H9 (cell line): ENCODE measurements around the gene PAK1IP1. TPM values are rescaled to one million over a fixed set of nuclear protein-coding genes. Genes with fewer than 3 reads are reported as not detected.

Experiments used
- DNase-seq: peaks from one replicate; pipeline ENCODE4 v3.0.0-alpha.2; 2017
- H2AFZ ChIP-seq: one replicate; pipeline ENCODE4 v1.6.1; 2013; ENCODE audit warnings: mild to moderate bottlenecking, low read length, control low read depth, moderate library complexity
- H2AK5ac ChIP-seq: 2 replicates; pipeline ENCODE4 v1.6.1; 2013; ENCODE audit warnings: low read length, control low read depth, mixed read lengths; ENCODE audit not compliant: insufficient read length
- H2BK120ac ChIP-seq: one replicate; pipeline ENCODE4 v1.6.1; 2013; ENCODE audit warnings: low read depth, mild to moderate bottlenecking, low read length, control low read depth, inconsistent platforms; ENCODE audit not compliant: poor library complexity, severe bottlenecking
- H2BK12ac ChIP-seq: 2 replicates; pipeline ENCODE4 v1.6.1; 2013; ENCODE audit warnings: low read length, control low read depth, mixed read lengths, low read depth; ENCODE audit not compliant: insufficient read length
- H2BK15ac ChIP-seq: 2 replicates; pipeline ENCODE4 v1.6.1; 2013; ENCODE audit warnings: low read depth, low read length, control low read depth
- H2BK20ac ChIP-seq: one replicate; pipeline ENCODE4 v1.6.1; 2013; ENCODE audit warnings: low read depth, mild to moderate bottlenecking, low read length, control low read depth, inconsistent platforms; ENCODE audit not compliant: poor library complexity, severe bottlenecking
- H2BK5ac ChIP-seq: 2 replicates; pipeline ENCODE4 v1.6.1; 2013; ENCODE audit warnings: low read length, control low read depth, mixed read lengths; ENCODE audit not compliant: insufficient read length
- H3K14ac ChIP-seq: 2 replicates; pipeline ENCODE4 v1.6.1; 2013; ENCODE audit warnings: low read length, control low read depth; ENCODE audit not compliant: insufficient read depth
- H3K18ac ChIP-seq: 2 replicates; pipeline ENCODE4 v1.6.1; 2013; ENCODE audit warnings: low read depth, mild to moderate bottlenecking, mixed read lengths, low read length, control low read depth; ENCODE audit not compliant: insufficient read length
- H3K23ac ChIP-seq: 2 replicates; pipeline ENCODE4 v1.6.1; 2013; ENCODE audit warnings: low read length, control low read depth, mixed read lengths, low read depth; ENCODE audit not compliant: insufficient read length
- H3K23me2 ChIP-seq: 2 replicates; pipeline ENCODE4 v1.6.1; 2013; ENCODE audit warnings: low read depth, mild to moderate bottlenecking, mixed read lengths, low read length, control low read depth; ENCODE audit not compliant: insufficient read length, poor library complexity, severe bottlenecking
- H3K27ac ChIP-seq: 2 replicates; pipeline ENCODE4 v1.5.1; 2013; ENCODE audit warnings: low read length, control low read depth, mixed read lengths, low read depth; ENCODE audit not compliant: insufficient read length
- H3K27me3 ChIP-seq: 2 replicates; pipeline ENCODE4 v1.6.1; 2013; ENCODE audit warnings: low read length, control low read depth, inconsistent platforms; ENCODE audit not compliant: insufficient read depth
- H3K4ac ChIP-seq: 2 replicates; pipeline ENCODE4 v1.6.1; 2013; ENCODE audit warnings: low read depth, mild to moderate bottlenecking, control low read depth, inconsistent platforms, low read length, moderate library complexity
- H3K4me1 ChIP-seq: 2 replicates; pipeline ENCODE4 v1.6.1; 2013; ENCODE audit warnings: low read length, control low read depth, inconsistent platforms; ENCODE audit not compliant: insufficient read depth
- H3K4me2 ChIP-seq: 2 replicates; pipeline ENCODE4 v1.6.1; 2013; ENCODE audit warnings: low read length, control low read depth, mixed read lengths; ENCODE audit not compliant: insufficient read length, insufficient read depth
- H3K56ac ChIP-seq: 2 replicates; pipeline ENCODE4 v1.6.1; 2013; ENCODE audit warnings: low read depth, mild to moderate bottlenecking, mixed read lengths, low read length, control low read depth; ENCODE audit not compliant: insufficient read length
- H3K79me1 ChIP-seq: 2 replicates; pipeline ENCODE4 v1.6.1; 2013; ENCODE audit warnings: low read depth, mild to moderate bottlenecking, moderate library complexity, low read length, control low read depth, inconsistent platforms; ENCODE audit not compliant: insufficient read depth, poor library complexity, severe bottlenecking
- H3K79me2 ChIP-seq: 2 replicates; pipeline ENCODE4 v1.6.1; 2013; ENCODE audit warnings: low read length, control low read depth, inconsistent platforms; ENCODE audit not compliant: insufficient read depth
- H3K9ac ChIP-seq: 2 replicates; pipeline ENCODE4 v1.6.1; 2013; ENCODE audit warnings: low read length, control low read depth, mixed read lengths; ENCODE audit not compliant: insufficient read length; ENCODE audit errors: extremely low read depth
- H3K9me3 ChIP-seq: one replicate; pipeline ENCODE4 v1.6.1; 2013; ENCODE audit warnings: low read depth, low read length, inconsistent platforms; ENCODE audit not compliant: control insufficient read depth
- H3T11ph ChIP-seq: one replicate; pipeline ENCODE4 v1.6.1; 2013; ENCODE audit warnings: mild to moderate bottlenecking, low read length, control low read depth, inconsistent platforms
- H4K20me1 ChIP-seq: one replicate; pipeline ENCODE4 v1.6.1; 2013; ENCODE audit not compliant: control insufficient read depth, insufficient read length, insufficient read depth
- H4K5ac ChIP-seq: 2 replicates; pipeline ENCODE4 v1.6.1; 2013; ENCODE audit warnings: low read depth, mild to moderate bottlenecking, mixed read lengths, low read length, control low read depth; ENCODE audit not compliant: insufficient read length
- H4K8ac ChIP-seq: replicated peaks from 2 replicates; pipeline ENCODE4 v1.6.1; 2013; ENCODE audit warnings: low read length, control low read depth, mixed read lengths, low read depth; ENCODE audit not compliant: insufficient read length
- H4K91ac ChIP-seq: 2 replicates; pipeline ENCODE4 v1.6.1; 2013; ENCODE audit warnings: low read depth, mild to moderate bottlenecking, moderate library complexity, mixed read lengths, low read length, control low read depth; ENCODE audit not compliant: insufficient read length
- H3K27ac Mint-ChIP-seq, 3 experiments: 2 replicates in 2 of 3; 3 replicates in 1 of 3; pipeline ENCODE4 v1.8.0; 2020 to 2021; ENCODE audit warnings: mixed read lengths in 3 of 3, mild to moderate bottlenecking in 1 of 3, moderate library complexity in 1 of 3
- H3K27me3 Mint-ChIP-seq: 2 replicates; pipeline ENCODE4 v1.8.0; 2021; ENCODE audit warnings: low read depth, mild to moderate bottlenecking, moderate library complexity, mixed read lengths
- H3K36me3 Mint-ChIP-seq, 3 experiments: 2 replicates in 2 of 3; 3 replicates in 1 of 3; pipeline ENCODE4 v1.8.0; 2020 to 2021; ENCODE audit warnings: low read depth in 3 of 3, mixed read lengths in 3 of 3; ENCODE audit not compliant: insufficient read depth in 1 of 3
- H3K4me1 Mint-ChIP-seq, 2 experiments: 2 replicates each; pipeline ENCODE4 v1.8.0; 2020; ENCODE audit warnings: mixed read lengths in 2 of 2
- H3K4me3 Mint-ChIP-seq, 2 experiments: 2 replicates in 1 of 2; 3 replicates in 1 of 2; pipeline ENCODE4 v1.8.0; 2020 to 2021; ENCODE audit warnings: mild to moderate bottlenecking in 2 of 2, mixed read lengths in 2 of 2, moderate library complexity in 1 of 2
- H3K9me3 Mint-ChIP-seq, 2 experiments: 2 replicates in 1 of 2; 3 replicates in 1 of 2; pipeline ENCODE4 v1.8.0; 2020; ENCODE audit warnings: mild to moderate bottlenecking in 2 of 2, mixed read lengths in 2 of 2, moderate library complexity in 1 of 2
- WGBS: extraction: QIAGEN DNeasy Blood & Tissue Kit; methylation state at CpG from one replicate; pipeline ENCODE4 v1.1.7; 2013; ENCODE audit warnings: missing lambda C conversion rate, low lambda C conversion rate, mixed read lengths; ENCODE audit not compliant: insufficient read length; ENCODE audit errors: extremely low coverage; 5-methylcytosine and 5-hydroxymethylcytosine counted together
- total RNA-seq: library from RNA; stranded (reverse); gene quantifications from 2 replicates; pipeline ENCODE4 v1.2.1, GENCODE V29; 2021
- TF ChIP-seq, protein P1 (sequence below): fragments of 200-600 bp; sonication (generic); conservative IDR thresholded peaks from 3 replicates; pipeline ENCODE4 v1.8.0; 2021; ENCODE audit warnings: antibody characterized with exemption, mild to moderate bottlenecking

The PAK1IP1 gene
- total RNA-seq, 1 experiment from 2014 or later = 44.8 TPM

- Histone ChIP-seq H4K5ac (no peak overlapping the region), H3K23me2 (no peaks in the 10 kb centered on the region), H3K79me1 (no peaks in the 10 kb centered on the region), H2BK15ac (no peak overlapping the region), H3K4me1 (no peaks in the 10 kb centered on the region), H4K20me1 (no peaks in the 10 kb centered on the region), H2BK120ac (no peak overlapping the region), H3T11ph (no peak overlapping the region), H3K27me3 (no peaks in the 10 kb centered on the region), H3K4me2 (no peak overlapping the region), H3K4ac (no peak overlapping the region), H3K18ac (no peak overlapping the region), H2BK20ac (no peak overlapping the region), H3K14ac (no peak overlapping the region), H4K8ac (no peak overlapping the region), H3K79me2 (no peaks in the 10 kb centered on the region), H2BK5ac (no peak overlapping the region), H3K9me3 (no peaks in the 10 kb centered on the region), H3K27ac (no peak overlapping the region), H2AFZ (no peak overlapping the region), H3K9ac (no peak overlapping the region), H2AK5ac (no peak overlapping the region), H3K56ac (no peak overlapping the region), H3K23ac (no peak overlapping the region), H2BK12ac (no peak overlapping the region), H4K91ac (no peak overlapping the region)
- H3K27me3 Mint-ChIP-seq = peaks cover 9% of the 10 kb centered on the region
- H3K4me1 Mint-ChIP-seq = peaks cover 0 to 6% of the 10 kb centered on the region in 2 experiments; a peak in 2 of 4 replicates
- WGBS = no CpG with 5 or more reads among the region's 12 CpGs
- no peak overlapping the region for H3K27ac Mint-ChIP-seq
- TF ChIP-seq, protein P1, sequence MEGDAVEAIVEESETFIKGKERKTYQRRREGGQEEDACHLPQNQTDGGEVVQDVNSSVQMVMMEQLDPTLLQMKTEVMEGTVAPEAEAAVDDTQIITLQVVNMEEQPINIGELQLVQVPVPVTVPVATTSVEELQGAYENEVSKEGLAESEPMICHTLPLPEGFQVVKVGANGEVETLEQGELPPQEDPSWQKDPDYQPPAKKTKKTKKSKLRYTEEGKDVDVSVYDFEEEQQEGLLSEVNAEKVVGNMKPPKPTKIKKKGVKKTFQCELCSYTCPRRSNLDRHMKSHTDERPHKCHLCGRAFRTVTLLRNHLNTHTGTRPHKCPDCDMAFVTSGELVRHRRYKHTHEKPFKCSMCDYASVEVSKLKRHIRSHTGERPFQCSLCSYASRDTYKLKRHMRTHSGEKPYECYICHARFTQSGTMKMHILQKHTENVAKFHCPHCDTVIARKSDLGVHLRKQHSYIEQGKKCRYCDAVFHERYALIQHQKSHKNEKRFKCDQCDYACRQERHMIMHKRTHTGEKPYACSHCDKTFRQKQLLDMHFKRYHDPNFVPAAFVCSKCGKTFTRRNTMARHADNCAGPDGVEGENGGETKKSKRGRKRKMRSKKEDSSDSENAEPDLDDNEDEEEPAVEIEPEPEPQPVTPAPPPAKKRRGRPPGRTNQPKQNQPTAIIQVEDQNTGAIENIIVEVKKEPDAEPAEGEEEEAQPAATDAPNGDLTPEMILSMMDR = no peak
- no peak overlapping the region for H3K4me3 Mint-ChIP-seq
- H3K36me3 Mint-ChIP-seq = no peaks in the 10 kb centered on the region
- 0 out of 5 replicates have a peak, but pooled peaks cover 0 to under 1% of the 10 kb centered on the region in 2 experiments for H3K9me3 Mint-ChIP-seq
- DNase-seq = no peak
Measured at GRCh38 chr6:10655508-10656055, 39.2 kb upstream of the PAK1IP1 start.
